ENCODE results near the gene KASH5.

The KASH5 gene

GRCh38 chr19:49400029-49400428 lies 12.0 kb downstream of the KASH5 start:
- Histone ChIP-seq H3K4me1 (ENCODE audit: control insufficient read depth, insufficient read depth, low read length) (peaks cover 17% of the 10 kb centered on the region), H3K9ac (ENCODE audit: low read depth, low read length) (no peak overlapping the region), H3K4me3 (ENCODE audit: low read depth, low read length) (no peak overlapping the region), H3K36me3 (ENCODE audit: control insufficient read depth, insufficient read depth, low read length) (no peaks in the 10 kb centered on the region), H3K27me3 (ENCODE audit: control insufficient read depth, insufficient read depth, low read length) (no peaks in the 10 kb centered on the region), H3K9me3 (ENCODE audit: control insufficient read depth, insufficient read depth, low read length) (no peaks in the 10 kb centered on the region), H3K27ac (ENCODE audit: low read depth, low read length) (no peak overlapping the region)

- no peaks in the 10 kb centered on the region for H3K9me3 ChIP-seq (ENCODE audit: control insufficient read depth, insufficient read depth, low read length)
- no peak overlapping the region for H3K4me3 ChIP-seq (ENCODE audit: low read depth, low read length)
- peak overlapping the region; percentile 4; the same call in 1 of the 2 replicates for H3K9ac ChIP-seq (ENCODE audit: low read depth, low read length)
- no peaks in the 10 kb centered on the region for H3K36me3 ChIP-seq (ENCODE audit: control insufficient read depth, insufficient read depth, low read length)
- no peaks in the 10 kb centered on the region for H3K27me3 ChIP-seq (ENCODE audit: control insufficient read depth, insufficient read depth, low read length)
- H3K4me1 ChIP-seq (ENCODE audit: control insufficient read depth, insufficient read depth, low read length), result peaks cover 14% of the 10 kb centered on the region
- H3K27ac ChIP-seq (ENCODE audit: low read depth, low read length), result peak overlapping the region; percentile 92
Observed at GRCh38 chr19:49403404-49404187, 15.5 kb downstream of the KASH5 start.

- no peaks in the 10 kb centered on the region for H3K9me3 ChIP-seq (ENCODE audit: control insufficient read depth, insufficient read depth, low read length)
- H3K4me3 ChIP-seq (ENCODE audit: low read depth, low read length), result no peak overlapping the region
- H3K27ac ChIP-seq (ENCODE audit: low read depth, low read length), result no peak overlapping the region
- H3K36me3 ChIP-seq (ENCODE audit: control insufficient read depth, insufficient read depth, low read length), result no peaks in the 10 kb centered on the region
- H3K9ac ChIP-seq (ENCODE audit: low read depth, low read length), result no peak overlapping the region
- no peaks in the 10 kb centered on the region for H3K27me3 ChIP-seq (ENCODE audit: control insufficient read depth, insufficient read depth, low read length)
- peaks cover 14% of the 10 kb centered on the region for H3K4me1 ChIP-seq (ENCODE audit: control insufficient read depth, insufficient read depth, low read length)
Observed at GRCh38 chr19:49407079-49407478, 19.0 kb downstream of the KASH5 start.

DNA sequence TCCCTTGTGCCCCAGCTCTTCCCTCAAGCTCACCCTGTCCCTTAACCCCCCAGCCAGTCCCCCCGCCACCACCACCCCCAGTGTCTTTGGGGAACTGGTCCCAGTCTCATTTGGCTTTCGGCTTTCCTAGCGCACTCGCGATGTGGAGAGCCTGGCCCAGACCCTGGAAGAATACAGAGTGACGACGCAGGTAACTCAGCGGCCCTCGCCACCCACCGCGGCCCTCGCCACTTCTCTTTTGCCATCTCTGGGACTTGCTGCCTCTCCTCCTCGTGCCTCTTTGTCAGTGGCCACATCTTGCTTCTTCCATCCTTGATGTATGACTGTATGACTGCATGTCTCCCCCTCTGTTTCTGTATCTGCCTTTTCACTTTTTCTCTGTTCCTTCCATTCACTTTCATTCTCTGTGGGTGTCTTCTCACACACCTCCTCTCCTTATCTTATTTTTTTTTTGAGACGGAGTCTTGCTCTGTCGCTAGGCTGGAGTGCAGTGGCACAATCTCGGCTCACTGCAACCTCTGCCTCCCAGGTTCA lies 19.5 kb downstream of the KASH5 start:
- Histone ChIP-seq H3K4me1 (ENCODE audit: control insufficient read depth, insufficient read depth, low read length) (peaks cover 14% of the 10 kb centered on the region), H3K9me3 (ENCODE audit: control insufficient read depth, insufficient read depth, low read length) (no peaks in the 10 kb centered on the region), H3K4me3 (ENCODE audit: low read depth, low read length) (no peak overlapping the region), H3K9ac (ENCODE audit: low read depth, low read length) (no peak overlapping the region), H3K27ac (ENCODE audit: low read depth, low read length) (no peak overlapping the region), H3K27me3 (ENCODE audit: control insufficient read depth, insufficient read depth, low read length) (no peaks in the 10 kb centered on the region), H3K36me3 (ENCODE audit: control insufficient read depth, insufficient read depth, low read length) (no peaks in the 10 kb centered on the region)

DNA sequence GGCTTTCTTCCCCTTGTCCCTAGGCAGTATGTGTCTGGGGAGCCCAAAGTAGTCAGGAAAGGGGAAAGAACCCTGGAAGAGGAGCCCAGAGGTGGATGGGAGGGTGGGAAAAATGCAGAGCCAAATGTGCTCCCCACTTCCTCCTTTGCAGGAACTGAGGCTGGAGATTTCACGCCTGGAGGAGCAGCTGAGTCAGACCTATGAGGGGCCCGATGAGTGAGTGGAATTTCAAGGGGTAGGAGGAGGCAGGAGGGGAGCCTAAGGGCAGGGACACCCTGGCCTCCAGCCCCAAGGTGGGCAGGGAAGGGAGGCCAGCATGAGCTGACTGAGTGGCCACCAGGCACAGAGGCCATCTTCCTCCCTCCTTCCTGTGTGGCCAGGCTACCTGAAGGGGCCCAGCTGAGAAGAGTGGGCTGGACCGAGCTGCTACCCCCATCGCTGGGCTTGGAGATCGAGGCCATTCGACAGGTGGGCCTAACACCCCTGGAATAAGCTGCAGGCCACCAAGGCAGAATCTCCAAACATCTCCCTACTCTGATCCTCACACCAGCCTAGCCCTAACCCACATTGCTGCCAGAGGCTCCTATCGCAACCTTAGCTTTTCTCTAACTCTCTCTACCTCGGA lies 20.9 kb downstream of the KASH5 start:
- H3K9ac ChIP-seq (ENCODE audit: low read depth, low read length), result no peak overlapping the region
- H3K4me3 ChIP-seq (ENCODE audit: low read depth, low read length), result no peak overlapping the region
- H3K9me3 ChIP-seq (ENCODE audit: control insufficient read depth, insufficient read depth, low read length), result no peaks in the 10 kb centered on the region
- no peaks in the 10 kb centered on the region for H3K36me3 ChIP-seq (ENCODE audit: control insufficient read depth, insufficient read depth, low read length)
- no peaks in the 10 kb centered on the region for H3K27me3 ChIP-seq (ENCODE audit: control insufficient read depth, insufficient read depth, low read length)
- peaks cover 7% of the 10 kb centered on the region for H3K4me1 ChIP-seq (ENCODE audit: control insufficient read depth, insufficient read depth, low read length)
- H3K27ac ChIP-seq (ENCODE audit: low read depth, low read length), result no peak overlapping the region

DNA sequence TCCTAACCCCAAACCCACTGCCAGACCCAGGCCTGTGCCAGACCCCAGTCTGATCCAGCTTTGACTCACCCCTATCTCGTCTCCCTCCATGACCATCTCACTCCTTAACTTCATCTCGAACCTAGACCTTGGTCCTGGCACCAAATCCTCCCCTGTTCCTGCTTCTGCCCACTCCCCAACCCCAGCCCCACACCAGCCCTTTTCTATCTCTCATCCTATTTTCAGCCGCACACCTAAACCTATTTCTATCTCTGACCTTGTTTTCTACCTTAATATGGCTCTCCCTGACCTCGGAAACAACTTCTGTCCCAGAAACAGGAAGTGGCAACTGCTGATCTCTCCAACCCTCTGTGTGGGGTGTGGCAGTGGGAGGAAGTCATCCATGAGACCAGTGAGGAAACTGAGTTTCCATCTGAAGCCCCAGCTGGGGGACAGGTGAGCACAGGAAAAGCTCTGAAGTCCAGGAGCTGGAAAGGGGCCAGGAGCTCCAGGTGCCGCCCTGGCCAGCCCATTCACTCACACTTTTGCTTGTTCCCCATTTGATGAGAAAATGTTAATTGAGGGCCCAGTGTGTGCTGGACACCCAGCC lies 21.5 kb downstream of the KASH5 start:
- no peak overlapping the region for H3K27ac ChIP-seq (ENCODE audit: low read depth, low read length)
- no peak overlapping the region for H3K4me3 ChIP-seq (ENCODE audit: low read depth, low read length)
- H3K36me3 ChIP-seq (ENCODE audit: control insufficient read depth, insufficient read depth, low read length), result no peaks in the 10 kb centered on the region
- H3K4me1 ChIP-seq (ENCODE audit: control insufficient read depth, insufficient read depth, low read length), result peaks cover 1% of the 10 kb centered on the region
- no peaks in the 10 kb centered on the region for H3K9me3 ChIP-seq (ENCODE audit: control insufficient read depth, insufficient read depth, low read length)
- no peak overlapping the region for H3K9ac ChIP-seq (ENCODE audit: low read depth, low read length)
- no peaks in the 10 kb centered on the region for H3K27me3 ChIP-seq (ENCODE audit: control insufficient read depth, insufficient read depth, low read length)

DNA sequence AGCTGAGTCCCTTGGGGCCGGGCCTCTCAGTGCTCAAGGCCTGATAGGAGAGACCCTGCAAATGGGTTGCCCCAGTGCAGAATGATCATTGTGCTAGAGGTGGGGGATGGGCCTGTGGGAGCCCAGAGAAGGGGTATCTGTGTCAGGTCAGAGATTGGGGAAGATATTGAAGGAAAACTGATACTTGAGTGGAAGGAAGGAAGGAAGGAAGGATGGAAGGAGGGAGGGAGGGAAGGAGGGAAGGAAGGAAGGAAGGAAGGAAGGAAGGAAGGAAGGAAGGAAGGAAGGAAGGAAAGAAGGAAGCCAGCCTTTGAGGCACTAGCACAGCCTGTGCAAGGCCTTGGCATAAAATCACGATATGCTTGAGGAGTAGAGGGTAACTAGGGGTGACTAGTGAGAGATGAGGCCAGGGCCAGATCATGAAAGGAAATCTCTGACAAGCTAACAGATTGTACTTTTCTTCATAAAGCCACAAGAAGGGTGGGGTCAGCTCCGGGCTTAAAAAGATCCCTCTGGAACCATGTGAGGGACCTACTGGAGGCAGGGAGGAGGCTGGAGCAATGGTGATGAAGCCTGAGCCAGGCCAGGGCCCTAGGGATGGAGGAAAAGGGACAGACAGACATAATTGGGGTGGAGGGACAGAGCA lies 23.8 kb downstream of the KASH5 start:
- Histone ChIP-seq H3K9ac (ENCODE audit: low read depth, low read length) (no peak overlapping the region), H3K36me3 (ENCODE audit: control insufficient read depth, insufficient read depth, low read length) (no peaks in the 10 kb centered on the region), H3K27ac (ENCODE audit: low read depth, low read length) (no peak overlapping the region), H3K27me3 (ENCODE audit: control insufficient read depth, insufficient read depth, low read length) (no peaks in the 10 kb centered on the region), H3K4me1 (ENCODE audit: control insufficient read depth, insufficient read depth, low read length) (peaks cover 11% of the 10 kb centered on the region; the same call in 1 of the 2 replicates), H3K4me3 (ENCODE audit: low read depth, low read length) (no peak overlapping the region), H3K9me3 (ENCODE audit: control insufficient read depth, insufficient read depth, low read length) (no peaks in the 10 kb centered on the region)

- H3K9ac ChIP-seq (ENCODE audit: low read depth, low read length), result no peak overlapping the region
- peaks cover 12% of the 10 kb centered on the region; the same call in 1 of the 2 replicates for H3K4me1 ChIP-seq (ENCODE audit: control insufficient read depth, insufficient read depth, low read length)
- H3K36me3 ChIP-seq (ENCODE audit: control insufficient read depth, insufficient read depth, low read length), result no peaks in the 10 kb centered on the region
- H3K27me3 ChIP-seq (ENCODE audit: control insufficient read depth, insufficient read depth, low read length), result no peaks in the 10 kb centered on the region
- H3K27ac ChIP-seq (ENCODE audit: low read depth, low read length), result no peak overlapping the region
- H3K9me3 ChIP-seq (ENCODE audit: control insufficient read depth, insufficient read depth, low read length), result no peaks in the 10 kb centered on the region
- no peak overlapping the region for H3K4me3 ChIP-seq (ENCODE audit: low read depth, low read length)
Observed at GRCh38 chr19:49413348-49413747, 25.3 kb downstream of the KASH5 start.

DNA sequence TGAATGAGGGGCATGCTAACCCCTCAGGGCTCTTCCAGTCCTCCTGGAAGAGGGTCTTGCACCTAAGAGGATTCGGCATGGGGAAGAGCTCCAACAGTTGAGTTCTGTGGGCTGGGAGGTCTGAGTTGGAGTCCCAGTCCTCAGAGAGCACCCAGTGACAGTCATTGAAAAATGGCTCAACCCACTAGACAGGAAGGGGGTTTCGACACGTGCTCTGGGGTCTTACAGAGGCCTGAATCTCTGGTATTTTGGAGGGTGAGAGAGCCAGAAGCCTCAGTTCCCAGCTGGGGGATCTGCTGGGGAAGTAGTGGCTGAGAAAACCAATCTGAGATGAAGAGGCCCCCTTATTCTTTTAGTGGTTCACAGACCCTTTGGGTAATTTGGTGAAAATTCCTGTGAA lies 26.2 kb downstream of the KASH5 start:
- peaks cover 12% of the 10 kb centered on the region; the same call in 1 of the 2 replicates for H3K4me1 ChIP-seq (ENCODE audit: control insufficient read depth, insufficient read depth, low read length)

DNA sequence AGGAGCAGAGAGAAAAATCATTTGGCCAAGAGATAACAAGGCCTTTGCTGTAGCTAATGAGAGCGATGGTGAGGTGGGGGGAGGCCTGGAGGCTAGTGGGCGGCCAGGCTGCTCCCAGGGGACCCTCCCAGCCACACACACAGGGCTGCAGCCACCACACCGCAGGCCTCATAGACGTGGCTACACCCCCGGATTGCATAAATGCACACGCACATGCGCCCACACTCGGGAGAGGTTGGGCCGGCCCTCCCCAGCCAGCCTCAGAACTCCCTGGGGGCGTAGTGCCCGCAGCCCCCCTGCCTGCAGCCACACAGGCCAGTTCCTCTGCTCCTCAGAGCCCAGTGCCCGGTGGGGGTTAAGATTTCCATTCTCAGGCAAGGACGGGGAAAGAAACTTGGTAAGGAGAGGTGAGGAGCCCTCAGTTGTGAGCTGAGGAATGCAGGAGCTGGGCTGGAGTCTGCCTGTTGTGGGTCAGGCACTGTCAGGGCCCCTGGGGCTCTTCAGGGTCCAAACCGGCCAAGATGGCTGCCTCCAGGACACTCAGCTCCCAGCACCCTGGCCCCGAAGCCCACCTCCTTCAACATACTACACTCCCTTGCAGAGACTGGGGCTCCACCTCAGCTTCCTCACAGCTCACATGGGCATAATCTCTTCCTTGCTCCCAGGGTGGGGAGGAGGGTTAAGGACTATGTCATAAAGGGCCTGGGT lies 27.2 kb downstream of the KASH5 start:
- Histone ChIP-seq H3K4me3 (ENCODE audit: low read depth, low read length) (no peak overlapping the region), H3K4me1 (ENCODE audit: control insufficient read depth, insufficient read depth, low read length) (peaks cover 13% of the 10 kb centered on the region; the same call in 1 of the 2 replicates), H3K9me3 (ENCODE audit: control insufficient read depth, insufficient read depth, low read length) (no peaks in the 10 kb centered on the region), H3K9ac (ENCODE audit: low read depth, low read length) (no peak overlapping the region), H3K36me3 (ENCODE audit: control insufficient read depth, insufficient read depth, low read length) (no peaks in the 10 kb centered on the region), H3K27ac (ENCODE audit: low read depth, low read length) (peak overlapping the region; percentile 2), H3K27me3 (ENCODE audit: control insufficient read depth, insufficient read depth, low read length) (no peaks in the 10 kb centered on the region)

More for the DNA sequence above, 26.2 kb downstream of the KASH5 start:
- no peak overlapping the region for H3K4me3 ChIP-seq (ENCODE audit: low read depth, low read length)
- no peaks in the 10 kb centered on the region for H3K9me3 ChIP-seq (ENCODE audit: control insufficient read depth, insufficient read depth, low read length)
- H3K36me3 ChIP-seq (ENCODE audit: control insufficient read depth, insufficient read depth, low read length), result no peaks in the 10 kb centered on the region
- H3K27me3 ChIP-seq (ENCODE audit: control insufficient read depth, insufficient read depth, low read length), result no peaks in the 10 kb centered on the region
- no peak overlapping the region for H3K27ac ChIP-seq (ENCODE audit: low read depth, low read length)
- H3K9ac ChIP-seq (ENCODE audit: low read depth, low read length), result no peak overlapping the region
